Measurements from ENCODE around the gene ADPRHL1. TPM values are rescaled to one million over a fixed set of nuclear protein-coding genes. Genes with fewer than 3 reads are reported as not detected.

The ADPRHL1 gene
- total and polyA plus RNA-seq, 2 experiments from 2014 or later, result 1.0 to 1.1 TPM

DNA sequence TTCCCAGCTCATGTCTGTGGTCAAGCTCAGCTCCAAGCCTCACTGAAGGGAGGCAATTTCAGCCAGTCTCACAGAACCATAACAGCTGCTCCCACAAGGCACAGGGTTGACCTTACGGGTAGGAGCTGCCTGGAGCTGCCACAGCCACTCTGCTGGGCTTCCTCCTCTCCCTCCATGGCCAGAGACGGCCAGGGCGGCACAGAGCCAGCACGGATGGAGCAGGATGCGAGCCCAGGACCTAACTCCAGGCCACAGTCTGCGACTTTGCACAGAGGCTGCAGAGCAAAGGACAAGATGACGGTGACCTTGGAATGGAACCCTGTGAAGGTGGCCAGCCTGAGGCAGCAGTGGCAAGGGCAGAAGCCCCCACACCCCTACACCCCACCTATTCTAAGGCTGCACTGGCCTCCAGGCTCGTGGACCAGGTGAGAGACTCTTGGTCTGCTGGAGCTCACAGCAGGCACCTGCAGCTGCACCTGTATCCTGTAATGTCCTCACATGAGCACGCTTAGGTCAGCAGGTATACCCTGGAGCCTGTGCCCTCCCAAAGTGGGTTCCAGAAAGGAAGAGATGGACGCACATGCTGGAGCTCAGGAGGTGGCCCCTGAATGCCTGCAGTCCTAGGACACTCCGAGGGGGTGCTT lies 29.6 kb downstream of the ADPRHL1 start:
- 92% methylated on average over 11 of the region's 11 CpGs for WGBS (ENCODE audit: low lambda C conversion rate, missing lambda C conversion rate)

DNA sequence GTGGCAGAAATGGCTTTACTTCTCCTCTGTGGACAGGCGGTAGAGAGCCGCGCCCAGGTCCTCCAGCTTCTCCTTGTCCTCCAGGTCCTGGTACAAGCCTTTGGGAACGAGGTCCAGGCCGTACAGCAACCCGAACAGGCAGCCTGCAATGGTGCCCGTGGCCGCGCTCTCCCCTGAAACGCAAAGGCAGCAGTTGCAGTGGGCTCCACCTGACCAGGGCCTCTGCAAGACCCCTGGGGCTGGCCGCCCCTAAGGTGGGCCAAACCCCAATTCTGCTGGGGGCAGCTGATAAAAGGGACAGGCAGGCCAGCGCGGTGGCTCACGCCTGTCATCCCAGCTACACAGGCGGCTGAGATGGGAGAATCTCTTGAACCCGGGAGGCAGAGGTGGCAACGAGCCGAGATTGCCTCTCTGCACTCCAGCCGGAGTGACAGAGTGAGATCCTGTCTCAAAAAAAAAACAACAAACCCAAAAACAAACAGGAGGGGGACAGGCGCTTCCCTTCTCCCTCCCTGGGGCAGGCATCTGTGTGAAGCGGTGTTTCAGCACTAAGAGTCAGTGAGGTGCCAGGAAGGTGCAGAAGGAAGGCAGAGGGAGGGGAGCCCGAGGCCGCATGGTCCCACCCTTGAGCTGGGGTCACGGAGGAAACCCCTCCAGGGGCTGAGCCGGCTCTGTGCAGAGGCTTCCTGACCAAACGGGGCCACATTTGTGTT lies 30.3 kb downstream of the ADPRHL1 start:
- no peaks in the 10 kb centered on the region for H3K27me3 ChIP-seq
- no peaks in the 10 kb centered on the region for H3K9me2 ChIP-seq (replicated peaks; ENCODE audit: insufficient read depth)
- H3K4me3 ChIP-seq, result no peak overlapping the region
- WGBS (ENCODE audit: low lambda C conversion rate, missing lambda C conversion rate), result 91% methylated on average over 26 of the region's 26 CpGs
- TF ChIP-seq EZH2 (IDR thresholded peaks at IDR 0.05; ENCODE audit: borderline replicate concordance), result no peak
- TF ChIP-seq EZH2phosphoT487 (IDR thresholded peaks at IDR 0.05; ENCODE audit: low read depth, severe bottlenecking, unreplicated experiment), result no peak
- TF ChIP-seq, protein P1, sequence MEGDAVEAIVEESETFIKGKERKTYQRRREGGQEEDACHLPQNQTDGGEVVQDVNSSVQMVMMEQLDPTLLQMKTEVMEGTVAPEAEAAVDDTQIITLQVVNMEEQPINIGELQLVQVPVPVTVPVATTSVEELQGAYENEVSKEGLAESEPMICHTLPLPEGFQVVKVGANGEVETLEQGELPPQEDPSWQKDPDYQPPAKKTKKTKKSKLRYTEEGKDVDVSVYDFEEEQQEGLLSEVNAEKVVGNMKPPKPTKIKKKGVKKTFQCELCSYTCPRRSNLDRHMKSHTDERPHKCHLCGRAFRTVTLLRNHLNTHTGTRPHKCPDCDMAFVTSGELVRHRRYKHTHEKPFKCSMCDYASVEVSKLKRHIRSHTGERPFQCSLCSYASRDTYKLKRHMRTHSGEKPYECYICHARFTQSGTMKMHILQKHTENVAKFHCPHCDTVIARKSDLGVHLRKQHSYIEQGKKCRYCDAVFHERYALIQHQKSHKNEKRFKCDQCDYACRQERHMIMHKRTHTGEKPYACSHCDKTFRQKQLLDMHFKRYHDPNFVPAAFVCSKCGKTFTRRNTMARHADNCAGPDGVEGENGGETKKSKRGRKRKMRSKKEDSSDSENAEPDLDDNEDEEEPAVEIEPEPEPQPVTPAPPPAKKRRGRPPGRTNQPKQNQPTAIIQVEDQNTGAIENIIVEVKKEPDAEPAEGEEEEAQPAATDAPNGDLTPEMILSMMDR (IDR thresholded peaks at IDR 0.05; ENCODE audit: poor library complexity), result no peak
- H3K36me3 ChIP-seq (replicated peaks; ENCODE audit: insufficient read depth, low read depth), result no peaks in the 10 kb centered on the region
- no peaks in the 10 kb centered on the region for H3K9me3 ChIP-seq (ENCODE audit: low read depth)
- H3K4me1 ChIP-seq (ENCODE audit: insufficient read depth), result peaks cover 11% of the 10 kb centered on the region
- no peaks in the 10 kb centered on the region for H4K20me1 ChIP-seq (ENCODE audit: insufficient read depth, poor library complexity, severe bottlenecking)
- no peaks in the 10 kb centered on the region for H3K79me2 ChIP-seq
- DNase-seq (ENCODE audit: low spot score), result no peak
- H3K4me2 ChIP-seq, result peak overlapping the region; percentile 45
- peak overlapping the region; percentile 83 for H3K27ac ChIP-seq
- no peak overlapping the region for H2AFZ ChIP-seq

More for the DNA sequence above, 29.6 kb downstream of the ADPRHL1 start:
- H3K4me2 ChIP-seq, result no peak overlapping the region
- no peak overlapping the region for H3K27ac ChIP-seq
- no peaks in the 10 kb centered on the region for H3K27me3 ChIP-seq
- TF ChIP-seq, protein P1 (IDR thresholded peaks at IDR 0.05; ENCODE audit: poor library complexity), result no peak
- TF ChIP-seq EZH2phosphoT487 (IDR thresholded peaks at IDR 0.05; ENCODE audit: low read depth, severe bottlenecking, unreplicated experiment) (no peak), EZH2 (IDR thresholded peaks at IDR 0.05; ENCODE audit: borderline replicate concordance) (no peak)
- H3K36me3 ChIP-seq (replicated peaks; ENCODE audit: insufficient read depth, low read depth), result no peaks in the 10 kb centered on the region
- H3K9me3 ChIP-seq (ENCODE audit: low read depth), result no peaks in the 10 kb centered on the region
- H3K4me1 ChIP-seq (ENCODE audit: insufficient read depth), result peaks cover 11% of the 10 kb centered on the region
- no peaks in the 10 kb centered on the region for H3K79me2 ChIP-seq
- no peaks in the 10 kb centered on the region for H4K20me1 ChIP-seq (ENCODE audit: insufficient read depth, poor library complexity, severe bottlenecking)
- no peak overlapping the region for H2AFZ ChIP-seq
- DNase-seq (ENCODE audit: low spot score), result no peak
- H3K4me3 ChIP-seq, result no peak overlapping the region
- no peaks in the 10 kb centered on the region for H3K9me2 ChIP-seq (replicated peaks; ENCODE audit: insufficient read depth)

DNA sequence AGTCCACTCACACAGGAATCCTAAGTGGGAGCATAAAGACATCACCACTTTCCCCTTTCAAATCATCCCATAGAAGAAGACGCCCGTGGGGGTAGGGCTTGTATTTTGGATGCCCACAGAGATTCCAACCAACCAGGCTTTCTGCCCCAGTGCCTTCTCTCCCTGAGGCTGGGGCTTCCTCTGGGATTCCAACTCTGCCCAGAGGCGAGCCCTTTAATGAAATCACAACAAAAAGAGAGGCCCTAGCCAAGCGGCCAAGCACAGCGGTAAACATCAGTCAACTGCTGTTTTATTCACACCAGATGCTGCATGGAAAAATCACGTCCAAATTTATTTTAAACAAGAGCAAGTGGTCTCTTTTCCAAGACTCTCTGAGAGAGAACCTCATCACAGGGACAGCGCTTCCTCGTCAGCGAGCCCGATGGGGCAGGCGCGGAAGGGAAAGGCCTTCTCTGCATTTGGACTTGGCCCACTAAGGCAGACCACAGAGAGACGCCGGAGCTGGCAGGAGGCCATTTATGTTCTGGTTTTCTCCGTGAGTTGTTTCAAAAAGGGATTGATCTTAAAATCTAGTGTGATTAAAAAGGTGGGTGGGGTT lies 31.5 kb downstream of the ADPRHL1 start:
- H3K4me3 ChIP-seq, result no peak overlapping the region
- TF ChIP-seq EZH2phosphoT487 (IDR thresholded peaks at IDR 0.05; ENCODE audit: low read depth, severe bottlenecking, unreplicated experiment) (no peak), EZH2 (IDR thresholded peaks at IDR 0.05; ENCODE audit: borderline replicate concordance) (no peak)
- TF ChIP-seq, protein P1 (IDR thresholded peaks at IDR 0.05; ENCODE audit: poor library complexity), result no peak
- H2AFZ ChIP-seq, result no peak overlapping the region
- WGBS (ENCODE audit: low lambda C conversion rate, missing lambda C conversion rate), result 58% methylated on average over 15 of the region's 15 CpGs
- H3K27ac ChIP-seq, result peak overlapping the region; percentile 85
- H3K27me3 ChIP-seq, result no peaks in the 10 kb centered on the region
- peak; percentile 67 for DNase-seq (ENCODE audit: low spot score)
- H3K9me2 ChIP-seq (replicated peaks; ENCODE audit: insufficient read depth), result no peaks in the 10 kb centered on the region
- H3K79me2 ChIP-seq, result no peaks in the 10 kb centered on the region
- H3K4me1 ChIP-seq (ENCODE audit: insufficient read depth), result peaks cover 11% of the 10 kb centered on the region
- H3K4me2 ChIP-seq, result peak overlapping the region; percentile 45
- H3K36me3 ChIP-seq (replicated peaks; ENCODE audit: insufficient read depth, low read depth), result no peaks in the 10 kb centered on the region
- no peaks in the 10 kb centered on the region for H4K20me1 ChIP-seq (ENCODE audit: insufficient read depth, poor library complexity, severe bottlenecking)
- no peaks in the 10 kb centered on the region for H3K9me3 ChIP-seq (ENCODE audit: low read depth)
